ENCODE results near the gene ENPP3. TPM values are rescaled to one million over a fixed set of nuclear protein-coding genes. Genes with fewer than 3 reads are reported as not detected.

ENPP3 gene
- total and polyA plus RNA-seq, 2 of the 13 experiments (the other 11 are each of a cell fraction or from before 2014, with no cell fraction given) = 40.0 to 75.4 TPM

DNA sequence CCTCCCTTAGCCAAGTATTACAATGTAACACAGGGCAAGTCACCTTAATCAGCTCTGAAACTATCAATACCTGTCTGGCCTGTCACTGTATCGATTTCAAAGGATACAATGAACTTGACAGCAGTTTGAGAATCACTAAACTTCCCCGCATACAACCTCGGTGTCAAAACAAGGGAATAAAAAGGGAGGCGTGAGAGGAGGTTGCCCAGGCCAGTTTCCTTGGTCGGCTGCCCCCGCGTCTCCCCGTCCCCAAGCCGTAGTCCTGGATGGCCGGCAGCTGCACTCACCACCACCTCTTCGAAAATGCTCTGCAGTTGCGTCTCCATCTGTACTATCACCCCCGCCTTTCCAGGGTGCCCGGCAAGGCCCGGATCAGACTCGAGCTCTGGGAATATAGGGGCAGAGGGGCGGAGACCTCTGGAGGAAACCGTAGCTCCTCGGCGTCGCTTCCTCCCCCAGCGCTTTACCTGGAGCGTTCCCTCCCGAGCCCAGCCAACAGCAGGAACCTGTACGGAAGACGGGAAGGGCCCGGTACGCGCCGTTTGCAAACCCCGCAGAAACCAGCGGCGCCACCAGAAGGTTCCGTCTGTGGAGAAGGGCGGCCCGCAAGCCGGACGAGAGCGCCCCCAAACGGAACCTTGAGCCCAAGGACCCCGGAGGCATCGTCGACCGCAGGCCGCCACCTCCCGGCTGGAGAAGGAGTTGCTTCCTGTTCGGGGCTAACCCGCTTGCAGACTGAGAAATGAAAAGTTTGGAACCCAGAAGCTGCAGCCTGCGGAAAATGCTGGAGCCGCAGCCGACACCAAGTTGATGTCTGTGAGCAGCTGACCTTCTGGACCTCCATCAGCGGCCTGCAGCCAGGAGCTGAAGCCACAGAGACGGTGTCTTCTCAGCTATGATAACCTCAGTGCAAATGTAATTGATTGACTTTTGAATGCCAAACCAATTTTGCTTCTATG lies 9.1 kb upstream of the ENPP3 start, which contains the start of gene MED23 (continued):
- TF ChIP-seq, protein P1, sequence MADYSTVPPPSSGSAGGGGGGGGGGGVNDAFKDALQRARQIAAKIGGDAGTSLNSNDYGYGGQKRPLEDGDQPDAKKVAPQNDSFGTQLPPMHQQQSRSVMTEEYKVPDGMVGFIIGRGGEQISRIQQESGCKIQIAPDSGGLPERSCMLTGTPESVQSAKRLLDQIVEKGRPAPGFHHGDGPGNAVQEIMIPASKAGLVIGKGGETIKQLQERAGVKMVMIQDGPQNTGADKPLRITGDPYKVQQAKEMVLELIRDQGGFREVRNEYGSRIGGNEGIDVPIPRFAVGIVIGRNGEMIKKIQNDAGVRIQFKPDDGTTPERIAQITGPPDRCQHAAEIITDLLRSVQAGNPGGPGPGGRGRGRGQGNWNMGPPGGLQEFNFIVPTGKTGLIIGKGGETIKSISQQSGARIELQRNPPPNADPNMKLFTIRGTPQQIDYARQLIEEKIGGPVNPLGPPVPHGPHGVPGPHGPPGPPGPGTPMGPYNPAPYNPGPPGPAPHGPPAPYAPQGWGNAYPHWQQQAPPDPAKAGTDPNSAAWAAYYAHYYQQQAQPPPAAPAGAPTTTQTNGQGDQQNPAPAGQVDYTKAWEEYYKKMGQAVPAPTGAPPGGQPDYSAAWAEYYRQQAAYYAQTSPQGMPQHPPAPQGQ (CRISPR knock-in tag; IDR thresholded peaks at IDR 0.05; ENCODE audit: borderline replicate concordance) = peak; percentile 98; the same call in 1 of the 2 replicates
- TF ChIP-seq DNMT3B (CRISPR knock-in tag; conservative IDR thresholded peaks at IDR 0.05) (no peak; the same call in 1 of the 2 replicates), KMT2B (CRISPR knock-in tag; IDR thresholded peaks at IDR 0.05) (peak; percentile 100), ZNF263 (CRISPR knock-in tag; IDR thresholded peaks at IDR 0.05) (peak; percentile 74), ZFP82 (CRISPR knock-in tag; IDR thresholded peaks at IDR 0.05; ENCODE audit: borderline replicate concordance) (peak; percentile 99), ZNF33B (CRISPR knock-in tag; IDR thresholded peaks at IDR 0.05) (peak; percentile 99), DMAP1 (CRISPR knock-in tag; IDR thresholded peaks at IDR 0.05) (peak; percentile 89), ATAD3A (CRISPR knock-in tag; IDR thresholded peaks at IDR 0.05) (no peak), ZNF446 (CRISPR knock-in tag; IDR thresholded peaks at IDR 0.05) (0 out of 2 replicates have a peak, but pooled peaks have one; percentile 29), AGO2 (optimal IDR thresholded peaks at IDR 0.05; ENCODE audit: low read depth, low read length) (peak; percentile 47), NRL (CRISPR knock-in tag; IDR thresholded peaks at IDR 0.05; ENCODE audit: borderline replicate concordance) (peak; percentile 98; the same call in 1 of the 2 replicates)
- TF ChIP-seq, protein P2, sequence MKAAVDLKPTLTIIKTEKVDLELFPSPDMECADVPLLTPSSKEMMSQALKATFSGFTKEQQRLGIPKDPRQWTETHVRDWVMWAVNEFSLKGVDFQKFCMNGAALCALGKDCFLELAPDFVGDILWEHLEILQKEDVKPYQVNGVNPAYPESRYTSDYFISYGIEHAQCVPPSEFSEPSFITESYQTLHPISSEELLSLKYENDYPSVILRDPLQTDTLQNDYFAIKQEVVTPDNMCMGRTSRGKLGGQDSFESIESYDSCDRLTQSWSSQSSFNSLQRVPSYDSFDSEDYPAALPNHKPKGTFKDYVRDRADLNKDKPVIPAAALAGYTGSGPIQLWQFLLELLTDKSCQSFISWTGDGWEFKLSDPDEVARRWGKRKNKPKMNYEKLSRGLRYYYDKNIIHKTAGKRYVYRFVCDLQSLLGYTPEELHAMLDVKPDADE (CRISPR knock-in tag; IDR thresholded peaks at IDR 0.05) = peak; percentile 66; the same call in 1 of the 2 replicates
- TF ChIP-seq, protein P3, sequence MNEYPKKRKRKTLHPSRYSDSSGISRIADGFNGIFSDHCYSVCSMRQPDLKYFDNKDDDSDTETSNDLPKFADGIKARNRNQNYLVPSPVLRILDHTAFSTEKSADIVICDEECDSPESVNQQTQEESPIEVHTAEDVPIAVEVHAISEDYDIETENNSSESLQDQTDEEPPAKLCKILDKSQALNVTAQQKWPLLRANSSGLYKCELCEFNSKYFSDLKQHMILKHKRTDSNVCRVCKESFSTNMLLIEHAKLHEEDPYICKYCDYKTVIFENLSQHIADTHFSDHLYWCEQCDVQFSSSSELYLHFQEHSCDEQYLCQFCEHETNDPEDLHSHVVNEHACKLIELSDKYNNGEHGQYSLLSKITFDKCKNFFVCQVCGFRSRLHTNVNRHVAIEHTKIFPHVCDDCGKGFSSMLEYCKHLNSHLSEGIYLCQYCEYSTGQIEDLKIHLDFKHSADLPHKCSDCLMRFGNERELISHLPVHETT (CRISPR knock-in tag; conservative IDR thresholded peaks at IDR 0.05) = peak; percentile 98
- TF ChIP-seq, protein P4, sequence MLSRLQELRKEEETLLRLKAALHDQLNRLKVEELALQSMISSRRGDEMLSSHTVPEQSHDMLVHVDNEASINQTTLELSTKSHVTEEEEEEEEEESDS (CRISPR knock-in tag; IDR thresholded peaks at IDR 0.05; ENCODE audit: borderline replicate concordance) = peak; percentile 86; the same call in 1 of the 2 replicates
- TF ChIP-seq, protein P5, sequence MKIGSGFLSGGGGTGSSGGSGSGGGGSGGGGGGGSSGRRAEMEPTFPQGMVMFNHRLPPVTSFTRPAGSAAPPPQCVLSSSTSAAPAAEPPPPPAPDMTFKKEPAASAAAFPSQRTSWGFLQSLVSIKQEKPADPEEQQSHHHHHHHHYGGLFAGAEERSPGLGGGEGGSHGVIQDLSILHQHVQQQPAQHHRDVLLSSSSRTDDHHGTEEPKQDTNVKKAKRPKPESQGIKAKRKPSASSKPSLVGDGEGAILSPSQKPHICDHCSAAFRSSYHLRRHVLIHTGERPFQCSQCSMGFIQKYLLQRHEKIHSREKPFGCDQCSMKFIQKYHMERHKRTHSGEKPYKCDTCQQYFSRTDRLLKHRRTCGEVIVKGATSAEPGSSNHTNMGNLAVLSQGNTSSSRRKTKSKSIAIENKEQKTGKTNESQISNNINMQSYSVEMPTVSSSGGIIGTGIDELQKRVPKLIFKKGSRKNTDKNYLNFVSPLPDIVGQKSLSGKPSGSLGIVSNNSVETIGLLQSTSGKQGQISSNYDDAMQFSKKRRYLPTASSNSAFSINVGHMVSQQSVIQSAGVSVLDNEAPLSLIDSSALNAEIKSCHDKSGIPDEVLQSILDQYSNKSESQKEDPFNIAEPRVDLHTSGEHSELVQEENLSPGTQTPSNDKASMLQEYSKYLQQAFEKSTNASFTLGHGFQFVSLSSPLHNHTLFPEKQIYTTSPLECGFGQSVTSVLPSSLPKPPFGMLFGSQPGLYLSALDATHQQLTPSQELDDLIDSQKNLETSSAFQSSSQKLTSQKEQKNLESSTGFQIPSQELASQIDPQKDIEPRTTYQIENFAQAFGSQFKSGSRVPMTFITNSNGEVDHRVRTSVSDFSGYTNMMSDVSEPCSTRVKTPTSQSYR (CRISPR knock-in tag; IDR thresholded peaks at IDR 0.05; ENCODE audit: borderline replicate concordance) = peak; percentile 80; the same call in 1 of the 2 replicates
